HTR-8/SVneo (cell line): ENCODE measurements around the gene C1S.
"Not testable (repeated sequence)": the region's sequence is repeated elsewhere in the genome, so short reads cannot be mapped to it uniquely, and the experiment has no call there.

Source experiments
- DNase-seq: peaks from one replicate; pipeline ENCODE4 v3.0.0; 2011; ENCODE audit warnings: low spot score, mixed read lengths; ENCODE audit not compliant: insufficient read length
- FAIRE-seq: peaks from 2 replicates; lab custom pipeline; 2011; peaks lifted over from hg19 to GRCh38; lab: Jason Lieb, UNC

The C1S gene

DNA sequence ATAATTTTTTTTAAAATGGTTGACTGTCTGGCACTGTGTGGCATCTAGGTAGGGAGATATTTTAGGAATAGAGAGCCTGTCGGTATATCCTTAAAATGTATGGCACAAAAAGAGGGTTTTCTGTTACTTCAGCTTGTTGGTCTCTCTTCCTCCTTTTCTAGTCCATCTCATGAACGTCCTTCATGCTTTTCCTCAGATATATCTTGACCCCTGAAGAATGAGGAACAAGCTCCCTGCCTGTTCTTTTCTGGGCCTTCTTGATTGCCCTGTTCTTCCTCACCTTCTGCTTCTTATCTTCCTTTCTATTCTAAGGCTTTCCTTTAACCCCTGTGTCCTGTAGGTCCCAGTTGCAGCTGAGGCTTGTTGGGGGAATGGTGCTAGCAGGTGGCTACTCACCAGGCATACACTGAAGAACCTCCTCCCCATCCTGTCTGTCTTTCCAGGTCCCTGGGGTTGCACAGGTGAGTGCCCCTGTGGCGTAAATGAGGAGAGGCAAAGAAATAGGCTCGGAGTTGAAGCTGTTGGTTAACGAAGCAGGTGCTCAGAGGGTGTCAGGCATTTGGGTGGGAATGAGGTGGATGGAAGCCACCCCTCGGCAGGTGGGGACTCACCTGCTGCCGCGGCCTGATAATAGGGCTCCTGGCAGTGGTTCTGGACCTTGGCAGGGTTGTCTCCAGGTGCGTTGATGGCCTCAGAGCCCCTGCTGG lies 38.9 kb downstream of the C1S start:
- FAIRE-seq: no peak
- DNase-seq: no peak

DNA sequence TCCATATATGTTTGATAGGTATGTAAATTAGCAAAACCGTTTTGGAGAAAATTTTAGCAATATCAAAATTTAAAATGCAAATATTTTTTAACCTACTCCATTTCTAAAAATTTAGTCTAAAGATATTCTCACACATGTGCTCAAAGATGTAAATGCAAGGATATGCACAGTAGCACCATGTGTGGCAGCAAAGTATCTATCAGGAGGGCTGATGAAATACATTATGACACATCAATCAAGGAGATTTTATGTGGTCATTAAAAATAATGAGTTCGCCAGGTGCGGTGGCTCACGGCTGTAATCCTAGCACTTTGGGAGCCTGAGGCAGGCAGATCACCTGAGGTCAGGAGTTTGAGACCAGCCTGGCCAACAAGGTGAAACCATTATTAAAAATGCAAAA lies 39.7 kb downstream of the C1S start:
- FAIRE-seq: no peak

DNA sequence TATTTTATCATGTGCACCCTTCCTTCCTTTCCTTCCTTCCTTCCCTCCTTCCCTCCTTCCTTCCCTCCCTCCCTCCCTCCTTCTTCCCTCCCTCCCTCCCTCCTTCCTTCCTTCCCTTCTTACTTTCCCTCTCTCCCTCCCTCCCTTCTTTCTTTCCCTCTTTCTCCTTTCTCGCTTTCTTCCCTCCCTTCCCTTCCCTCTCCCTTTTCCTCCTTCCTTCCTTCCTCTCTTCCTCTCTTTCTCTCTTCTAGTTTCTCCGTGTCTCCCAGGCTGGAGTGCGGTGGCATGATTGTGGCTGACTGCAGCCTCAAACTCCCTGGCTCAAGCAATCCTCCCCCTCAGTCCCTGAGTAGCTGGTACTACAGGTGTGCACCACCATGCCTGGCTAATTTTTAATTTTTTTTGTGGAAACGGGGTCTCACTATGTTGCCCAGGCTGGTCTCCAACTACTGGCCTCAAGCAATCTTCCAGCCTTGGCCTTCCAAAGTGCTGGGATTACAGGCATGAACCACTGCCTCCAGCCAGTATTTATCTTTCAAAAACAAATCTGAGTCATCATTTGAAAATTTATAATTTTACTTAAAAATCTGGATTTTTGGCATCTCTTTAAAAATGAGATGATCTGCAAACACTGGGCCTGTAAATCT lies 40.7 kb downstream of the C1S start:
- FAIRE-seq: no peak
- no peak for DNase-seq

More for the DNA sequence above, 39.7 kb downstream of the C1S start:
- DNase-seq: no peak

DNA sequence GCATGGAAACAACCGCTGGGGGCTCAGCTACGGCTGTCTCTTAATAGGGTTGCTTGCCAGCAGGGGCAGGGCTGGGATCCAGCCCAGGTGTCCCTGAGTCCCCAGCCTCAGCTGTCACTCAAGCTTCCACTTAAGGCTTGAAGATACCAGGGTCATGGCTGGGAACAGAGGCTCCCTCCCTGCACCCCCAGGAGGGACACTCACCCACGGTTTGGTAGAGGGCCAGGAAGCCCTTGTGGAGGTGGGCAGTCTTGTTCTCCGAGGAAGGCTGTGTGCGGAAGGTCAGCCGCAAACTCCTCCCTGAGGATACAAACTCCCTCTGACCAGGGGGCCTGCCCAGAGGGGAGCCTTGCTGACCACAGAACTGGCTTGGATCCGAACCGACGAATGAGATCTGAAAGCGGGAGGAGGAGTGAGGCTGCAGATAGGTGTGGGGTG lies 41.2 kb downstream of the C1S start:
- FAIRE-seq (peak; percentile 80), DNase-seq (no peak)

DNA sequence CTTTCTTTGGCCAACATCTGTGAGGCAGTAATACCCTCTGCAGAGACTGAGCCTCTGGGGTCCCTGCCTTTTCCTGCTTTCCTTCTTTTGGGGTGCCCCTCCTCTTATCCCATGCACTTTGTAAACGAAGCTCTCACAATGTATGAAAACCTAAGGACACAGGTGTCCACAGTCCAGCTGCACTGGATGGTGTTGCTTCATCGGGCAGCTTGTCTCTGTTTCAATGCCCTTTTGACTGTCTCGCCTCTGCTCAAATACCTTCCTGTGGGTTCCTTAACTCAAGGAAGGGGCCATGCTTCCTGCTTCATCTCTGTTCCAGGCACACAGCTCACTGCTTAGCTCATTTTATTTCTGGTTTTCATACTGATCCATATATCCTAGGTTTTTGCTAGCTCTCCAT lies 42.1 kb downstream of the C1S start:
- FAIRE-seq: no peak

DNA sequence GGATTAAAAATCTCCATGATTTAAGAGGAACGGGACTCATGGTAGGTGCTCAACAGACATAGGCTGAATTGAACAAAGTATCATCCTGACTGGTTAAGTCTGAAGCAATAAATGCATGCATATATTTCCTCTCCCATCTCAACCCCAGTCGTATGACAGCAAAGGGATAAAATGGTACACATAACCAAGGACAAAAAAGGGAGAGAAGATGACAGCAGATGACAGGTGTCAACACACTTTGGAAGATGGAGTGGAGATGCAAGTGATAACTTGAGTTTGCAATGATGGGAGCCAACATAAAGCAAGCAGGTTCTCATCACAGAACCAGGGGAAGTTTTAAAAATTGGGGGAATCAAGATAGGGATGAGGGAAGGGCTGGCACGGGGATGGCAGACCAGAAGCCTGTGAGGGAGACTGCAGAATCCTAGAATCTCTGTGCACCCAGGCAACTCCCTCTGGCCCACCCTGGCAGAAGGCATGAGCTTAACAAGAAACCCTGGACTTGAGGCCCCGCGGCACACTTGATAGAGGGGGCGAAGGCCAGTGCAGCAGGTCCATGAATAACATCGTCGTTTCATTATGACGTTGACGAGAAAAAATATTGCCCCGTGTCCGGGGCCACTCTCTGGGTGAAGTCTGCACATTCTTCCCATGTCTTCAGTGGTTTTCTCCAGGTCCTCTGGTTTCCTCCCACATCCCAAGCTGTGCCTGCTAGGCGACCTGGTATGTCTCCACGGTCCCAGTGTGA lies 43.5 kb downstream of the C1S start:
- FAIRE-seq (no peak), DNase-seq (no peak)

More for the DNA sequence above, 42.1 kb downstream of the C1S start:
- no peak for DNase-seq

DNA sequence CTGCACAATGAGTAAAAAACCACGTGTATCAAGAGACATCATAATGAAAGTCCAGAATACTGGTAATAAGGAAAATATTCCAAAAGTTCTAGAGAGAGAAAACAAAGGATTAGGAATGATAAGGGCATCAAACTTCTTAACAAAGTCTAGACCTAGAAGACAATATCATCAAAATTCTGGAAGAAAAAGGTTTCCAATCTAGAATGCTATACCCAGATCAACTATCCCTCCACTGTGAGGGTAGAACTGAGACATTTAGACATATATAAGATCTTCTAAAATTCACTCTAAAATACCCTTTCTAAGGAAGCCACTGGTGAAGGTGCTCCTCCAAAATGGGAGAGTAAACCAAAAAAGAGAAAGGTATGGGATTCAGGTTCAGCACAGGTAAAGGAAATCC lies 45.6 kb downstream of the C1S start:
- no peak for FAIRE-seq

DNA sequence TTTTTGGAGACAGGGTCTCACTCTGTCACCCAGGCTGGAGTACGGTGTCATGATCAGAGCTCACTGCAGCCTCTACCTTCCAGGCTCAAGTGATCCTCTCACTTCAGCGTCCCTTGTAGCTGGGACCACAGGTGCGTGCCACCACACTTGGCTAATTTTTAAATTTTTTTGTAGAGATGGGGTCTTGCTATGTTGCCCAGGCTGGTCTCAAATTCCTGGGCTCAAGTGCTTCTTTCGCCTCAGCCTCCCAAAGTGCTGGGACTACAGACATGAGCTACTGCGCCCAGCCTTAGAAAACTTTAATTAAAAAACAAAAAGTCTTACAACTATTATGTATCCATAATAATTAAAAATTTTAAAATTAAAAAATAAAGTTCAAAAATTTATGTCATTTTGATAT lies 46.7 kb downstream of the C1S start:
- not testable (repeated sequence) for DNase-seq, FAIRE-seq

More for the DNA sequence above, 45.6 kb downstream of the C1S start:
- DNase-seq: no peak

DNA sequence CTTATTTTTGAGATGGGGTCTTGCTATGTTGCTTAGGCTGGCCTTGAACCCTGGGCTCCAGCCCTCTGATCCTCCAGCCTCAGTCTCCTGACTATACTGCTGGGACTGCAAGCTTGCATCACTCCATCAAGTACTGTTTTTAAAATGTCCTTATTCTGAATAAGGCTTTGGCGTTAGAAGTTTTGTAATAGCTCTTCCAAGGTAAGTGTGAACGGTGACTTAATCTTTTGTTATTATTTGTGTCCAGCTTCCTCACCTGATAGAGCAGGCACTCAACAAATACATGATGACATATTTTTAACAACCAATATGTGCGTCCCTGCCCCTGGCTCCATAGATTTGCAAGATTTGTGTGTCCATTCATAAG lies 47.1 kb downstream of the C1S start:
- FAIRE-seq (no peak), DNase-seq (no peak)

DNA sequence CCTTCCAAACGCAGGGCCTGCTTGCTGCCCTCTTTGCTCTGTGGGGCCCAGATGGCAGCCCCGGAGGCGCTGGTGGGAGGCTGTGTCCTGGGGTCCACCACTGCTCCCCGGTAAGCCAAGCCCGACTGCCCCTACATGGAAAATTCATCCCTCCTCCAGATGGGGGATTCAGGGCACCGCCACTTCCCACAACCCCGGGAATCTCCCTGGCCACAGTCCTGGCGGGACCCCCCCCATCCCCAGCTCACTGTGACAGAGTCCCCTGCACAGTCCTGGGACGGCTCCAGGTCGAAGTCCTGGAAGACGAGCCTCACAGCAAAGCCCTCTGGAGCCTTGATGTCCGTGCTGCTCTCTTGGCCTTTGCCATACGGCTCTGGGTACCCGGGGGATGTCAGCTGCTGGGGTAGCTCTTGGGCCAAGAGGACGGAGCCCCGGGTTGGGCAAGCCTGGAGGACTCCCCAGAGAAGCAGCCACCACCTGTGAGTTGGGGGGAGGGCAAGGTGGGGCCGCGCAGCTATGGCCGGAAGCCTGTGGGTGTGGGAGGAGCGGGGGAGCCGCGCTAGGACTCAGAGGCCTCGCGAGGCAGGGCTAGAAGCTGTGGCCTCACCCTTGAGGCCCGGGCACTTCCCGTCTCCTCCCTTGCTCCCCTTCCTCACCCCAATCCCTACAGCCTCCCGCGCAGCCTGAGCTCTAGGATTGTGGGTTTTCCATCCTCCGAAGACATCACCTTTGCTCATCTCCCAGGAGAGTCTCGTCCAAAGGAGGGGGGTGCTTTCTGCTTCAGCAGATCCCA lies 47.7 kb downstream of the C1S start:
- FAIRE-seq: peak; percentile 97
- DNase-seq: peak; percentile 90

DNA sequence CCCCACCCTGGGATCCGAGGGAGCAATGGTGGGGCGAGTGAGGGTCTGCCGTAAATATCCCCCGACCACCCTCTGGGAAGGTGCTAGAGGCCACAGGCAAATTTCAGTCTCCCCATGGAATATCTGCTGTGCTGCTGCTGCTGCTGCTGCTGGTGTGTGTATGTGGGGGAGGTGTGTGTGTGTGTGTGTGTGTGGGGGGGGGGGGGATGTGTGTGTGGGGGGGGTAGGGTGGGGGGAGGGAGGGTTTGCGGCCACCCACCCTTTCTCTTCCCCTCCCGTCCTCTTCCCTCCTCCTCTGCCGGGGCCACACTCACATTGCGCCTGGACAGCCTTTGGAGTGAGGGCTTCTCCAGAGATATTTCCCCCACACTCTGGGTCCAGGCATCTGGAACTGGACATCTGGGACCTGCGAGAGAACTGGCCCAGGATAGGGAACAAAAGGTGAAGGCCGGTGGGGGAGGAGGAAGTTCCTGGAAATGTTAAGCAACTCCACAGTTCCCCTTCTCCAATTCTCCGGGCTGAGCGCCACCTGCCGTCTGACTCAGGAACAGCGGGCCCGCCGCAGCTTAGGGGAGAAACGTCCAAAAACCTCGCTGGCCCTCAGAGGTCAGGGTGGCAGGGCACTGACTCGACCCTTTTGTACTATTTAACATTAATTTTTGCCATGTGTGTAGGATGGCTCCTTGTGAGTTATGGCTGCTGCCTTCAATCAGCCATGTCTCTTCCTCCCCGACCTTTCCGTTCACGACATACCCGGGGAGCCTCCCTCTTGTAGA lies 48.5 kb downstream of the C1S start, which contains the start of gene C1RL:
TSS of gene C1RL (minus strand) at position 419 of the 776 bp plus-strand sequence. CDS start at position 385, 34 bp downstream.
- peak; percentile 96 for DNase-seq
- FAIRE-seq: no peak

DNA sequence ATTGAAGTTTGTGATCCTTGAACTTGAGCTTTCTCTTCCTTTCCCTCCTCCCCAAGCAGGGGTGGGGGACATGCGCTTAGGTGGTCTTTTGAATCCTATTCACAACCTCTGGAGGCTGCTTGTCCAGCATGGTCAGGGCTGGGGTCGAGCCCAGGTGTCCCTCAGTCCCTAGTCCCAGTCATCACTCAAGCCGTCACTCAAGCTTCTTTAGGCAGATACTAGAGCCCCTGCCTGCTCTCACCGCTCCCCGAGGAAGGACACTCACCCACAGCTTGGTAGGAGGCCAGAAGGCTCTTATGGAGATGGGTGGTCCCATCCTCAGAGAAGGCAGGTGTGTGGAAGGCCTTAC lies 49.0 kb downstream of the C1S start:
- FAIRE-seq (no peak), DNase-seq (no peak)

DNA sequence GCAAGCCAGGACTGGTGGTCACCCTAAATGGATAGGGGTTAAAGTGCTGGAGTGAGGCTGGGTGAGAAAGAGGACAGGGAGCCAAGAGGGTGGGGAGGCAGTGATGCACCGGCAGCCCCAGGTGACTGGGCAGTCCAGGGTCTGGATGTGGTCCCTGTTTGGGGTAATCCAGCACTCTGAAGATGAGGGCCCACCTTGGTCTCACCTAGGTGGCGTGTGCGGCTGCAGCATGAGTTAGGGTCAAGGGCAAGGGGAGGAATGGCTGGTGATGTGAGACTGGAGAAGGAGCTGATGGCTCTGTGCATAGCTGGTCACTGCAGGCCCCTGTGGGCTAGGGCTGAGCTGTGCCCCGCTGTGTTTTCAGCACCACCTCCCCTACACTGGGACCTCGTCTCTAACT lies 50.1 kb downstream of the C1S start:
- no peak for DNase-seq
- FAIRE-seq: no peak

DNA sequence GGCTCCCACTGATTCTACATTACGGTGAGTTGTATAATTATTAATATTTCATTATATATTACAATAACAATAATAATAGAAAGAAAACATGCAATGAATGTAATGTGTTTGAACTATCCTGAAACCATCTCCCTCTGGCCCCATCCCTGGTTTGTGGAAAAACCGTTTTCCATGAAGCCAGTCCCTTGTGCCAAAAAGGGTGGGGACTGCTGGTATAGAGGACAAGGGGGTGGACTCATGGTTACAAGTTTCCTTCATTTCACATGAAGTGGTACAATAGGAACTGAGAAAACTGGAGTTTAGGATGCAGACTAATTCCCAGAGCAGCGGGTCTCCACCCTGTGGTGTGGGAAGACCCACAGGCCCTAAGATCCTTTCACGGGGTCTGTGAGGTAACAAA lies 51.5 kb downstream of the C1S start:
- no peak for FAIRE-seq
- DNase-seq: no peak

DNA sequence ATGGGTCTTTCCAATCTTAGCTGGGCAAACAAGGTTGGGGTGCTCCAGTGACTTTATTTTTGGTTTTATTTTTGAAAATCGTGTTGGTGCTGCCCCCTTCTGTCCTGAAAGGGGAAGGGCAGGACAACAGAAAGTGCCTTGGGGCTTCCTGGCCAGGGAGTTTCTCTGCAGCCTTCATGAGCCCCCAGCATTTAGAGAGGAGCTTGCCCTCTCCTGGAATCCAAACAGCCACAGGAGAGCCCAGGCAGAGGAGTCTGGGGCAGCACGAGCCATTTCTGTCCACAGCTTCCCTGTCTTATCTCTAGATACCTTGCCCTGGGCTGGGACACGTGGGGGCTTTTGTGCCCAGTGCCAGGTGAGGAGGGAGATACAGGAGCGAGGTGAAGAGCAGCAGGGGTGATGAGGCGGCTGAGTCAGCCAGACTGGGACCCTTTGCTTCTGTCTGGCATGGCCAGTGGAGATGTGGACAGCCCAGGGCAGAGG lies 52.9 kb downstream of the C1S start:
- FAIRE-seq (peak; percentile 46), DNase-seq (peak; percentile 74)

DNA sequence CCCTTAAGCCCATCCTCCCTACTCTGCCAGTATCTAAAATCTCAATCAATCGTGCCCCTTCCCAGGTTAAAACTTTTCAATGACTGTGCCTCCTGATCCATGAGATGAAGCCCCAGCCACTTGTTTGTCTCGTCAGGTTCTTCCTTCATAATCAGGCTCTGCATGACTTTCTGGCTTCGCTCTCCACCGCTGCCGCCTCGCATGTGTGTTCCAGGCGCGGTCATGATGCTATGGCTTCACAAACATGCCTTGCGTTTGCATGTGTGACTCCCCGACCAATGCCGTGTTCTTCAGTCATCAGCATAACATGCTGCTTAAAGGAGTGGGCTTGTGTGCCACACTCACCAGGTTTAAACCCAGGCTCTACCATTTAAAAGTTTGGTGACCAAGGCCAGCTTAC lies 53.5 kb downstream of the C1S start:
- FAIRE-seq (no peak), DNase-seq (no peak)

DNA sequence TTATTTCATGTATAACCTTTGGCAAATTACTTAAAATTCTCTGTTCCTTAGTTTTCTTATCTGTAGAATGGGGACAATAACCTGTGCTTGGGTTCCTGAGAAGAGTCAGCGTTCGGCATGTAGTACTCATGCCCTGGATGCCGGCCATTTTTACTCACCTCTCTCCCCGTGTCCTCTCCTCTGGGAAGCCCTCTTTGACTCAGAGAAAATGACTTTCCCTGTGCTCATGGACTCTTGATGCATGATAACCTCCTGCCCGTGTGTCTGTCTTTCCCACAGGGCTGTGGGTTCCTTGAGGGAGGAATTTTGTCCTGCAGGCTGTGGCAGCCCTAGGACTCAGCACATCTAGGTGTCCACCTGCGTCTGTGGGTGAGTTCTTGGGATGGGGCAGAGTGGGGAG lies 54.3 kb downstream of the C1S start:
- FAIRE-seq: no peak
- no peak for DNase-seq

DNA sequence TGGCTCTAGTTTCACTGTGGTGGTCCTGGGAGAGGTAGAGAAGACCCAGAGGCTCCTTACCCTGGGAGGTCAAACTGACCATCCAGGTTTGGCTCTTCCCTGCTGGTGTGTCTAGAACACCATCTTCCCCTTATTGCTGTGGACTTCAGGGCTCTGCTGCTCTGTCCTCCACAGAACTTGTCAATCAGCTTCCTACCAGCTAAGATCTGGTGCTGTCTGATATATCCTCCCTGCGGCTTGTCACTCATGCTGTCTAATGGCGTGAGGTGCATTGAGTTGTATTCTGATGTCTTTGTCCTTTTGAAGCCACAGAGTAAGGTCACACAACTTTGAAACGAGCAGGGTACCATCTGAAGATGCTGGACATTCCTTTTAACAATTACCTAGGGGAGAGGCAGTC lies 55.7 kb downstream of the C1S start:
- DNase-seq (no peak), FAIRE-seq (no peak)

DNA sequence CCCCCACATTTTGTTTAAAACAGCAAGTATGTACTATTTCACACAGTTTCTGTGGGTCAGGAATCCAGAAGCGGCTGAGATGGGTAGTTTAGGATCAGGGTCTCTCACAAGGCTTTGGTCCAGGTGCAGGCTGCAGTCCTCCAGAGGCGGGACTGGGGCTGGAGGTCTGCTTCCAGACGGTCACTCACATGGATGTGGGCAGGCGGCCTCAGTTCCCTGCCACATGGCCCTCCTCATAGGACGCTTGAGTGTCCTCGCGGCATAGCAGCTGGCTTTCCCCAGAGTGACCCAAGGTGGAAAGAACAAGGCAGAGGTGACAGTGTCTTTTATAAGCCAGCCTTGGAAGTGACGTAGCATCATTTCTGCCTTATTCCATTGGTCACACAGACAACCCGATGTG lies 56.4 kb downstream of the C1S start:
- DNase-seq (no peak), FAIRE-seq (no peak)

DNA sequence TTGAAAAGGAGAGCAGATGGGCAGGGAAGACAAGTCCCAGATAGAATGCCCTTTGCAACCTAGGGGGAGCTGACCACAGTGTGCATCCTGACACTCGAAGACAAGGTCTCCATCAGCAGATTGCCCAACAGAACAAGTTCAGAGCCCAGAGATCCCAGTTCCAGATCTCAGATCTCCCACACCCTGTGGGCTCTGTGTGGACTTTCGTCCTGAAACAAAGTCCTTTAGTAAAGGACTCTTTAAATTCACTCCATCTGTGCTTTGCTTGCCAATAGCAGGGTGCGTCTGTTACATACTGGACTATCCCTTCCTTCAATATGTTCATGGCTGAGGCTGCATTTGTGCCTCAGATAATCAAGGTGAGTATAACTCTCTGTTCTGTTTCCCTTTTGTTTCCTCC lies 57.2 kb downstream of the C1S start:
- FAIRE-seq (no peak), DNase-seq (no peak)
